CD4-positive, alpha-beta T cell treated with Interleukin-2 at 100 ng/mL for 4 hours (primary cell): Measurements from ENCODE around the gene UNG.
"Not testable (repeated sequence)": the region's sequence is repeated elsewhere in the genome, so short reads cannot be mapped to it uniquely, and the experiment has no call there.

Experiments
- DNase-seq: peaks from one replicate; pipeline ENCODE4 v3.0.0-alpha.2; 2020; ENCODE audit warnings: low spot score

Gene UNG

GRCh38 chr12:109097435-109098182 lies at the start of gene UNG:
UNG (plus strand) TSS chr12:109097597; CDS start chr12:109097680, 83 bp downstream.
- peak; percentile 98 for DNase-seq

- DNase-seq = not testable (repeated sequence)
These were observed 48.7 kb upstream of the UNG start for GRCh38 chr12:109048706-109049105.

GRCh38 chr12:109049794-109050193 lies 47.6 kb upstream of the UNG start:
- not testable (repeated sequence) for DNase-seq

GRCh38 chr12:109052097-109052413 lies 45.3 kb upstream of the UNG start:
- no peak for DNase-seq

- peak; percentile 87 for DNase-seq
These were observed 44.7 kb upstream of the UNG start, which contains the start of gene USP30 for GRCh38 chr12:109052414-109053323. USP30 (plus strand) TSS chr12:109052576; CDS start chr12:109052679, 103 bp downstream.

GRCh38 chr12:109053382-109054123 lies 43.8 kb upstream of the UNG start:
- peak; percentile 69 for DNase-seq

GRCh38 chr12:109054124-109054513 lies 43.3 kb upstream of the UNG start:
- not testable (repeated sequence) for DNase-seq

- DNase-seq = no peak
These were observed 42.9 kb upstream of the UNG start for GRCh38 chr12:109054520-109054919.

GRCh38 chr12:109056891-109057290 lies 40.5 kb upstream of the UNG start:
- DNase-seq = no peak

- DNase-seq = no peak
These were observed 40.0 kb upstream of the UNG start for GRCh38 chr12:109057376-109057775.

GRCh38 chr12:109058773-109059172 lies 38.6 kb upstream of the UNG start:
- no peak for DNase-seq

GRCh38 chr12:109064143-109064542 lies 33.3 kb upstream of the UNG start:
- no peak for DNase-seq

GRCh38 chr12:109065154-109065852 lies 32.1 kb upstream of the UNG start:
- no peak for DNase-seq

- DNase-seq = no peak
These were observed 31.6 kb upstream of the UNG start for GRCh38 chr12:109065853-109066193.

- no peak for DNase-seq
These were observed 27.8 kb upstream of the UNG start for GRCh38 chr12:109069307-109070271.

- no peak for DNase-seq
These were observed 22.5 kb upstream of the UNG start for GRCh38 chr12:109074866-109075265.

- no peak for DNase-seq
These were observed 14.6 kb upstream of the UNG start for GRCh38 chr12:109082751-109083150.

GRCh38 chr12:109084425-109084824 lies 13.0 kb upstream of the UNG start:
- no peak for DNase-seq

GRCh38 chr12:109085590-109085989 lies 11.8 kb upstream of the UNG start:
- DNase-seq = no peak

- no peak for DNase-seq
These were observed 10.1 kb upstream of the UNG start for GRCh38 chr12:109087250-109087649.

GRCh38 chr12:109088818-109089217 lies 8.6 kb upstream of the UNG start:
- no peak for DNase-seq
